ENCODE data around the gene ASIC2.

- no peak for TF ChIP-seq CTCF (conservative IDR thresholded peaks at IDR 0.05; ENCODE audit: low read depth, low read length)
- no peak for TF ChIP-seq EZH2 (IDR thresholded peaks at IDR 0.05; ENCODE audit: low read length, unreplicated experiment)
- no peak for TF ChIP-seq EZH2phosphoT487 (IDR thresholded peaks at IDR 0.05; ENCODE audit: borderline replicate concordance, low read length)
Measured at GRCh38 chr17:33052856-33053255, 240.2 kb downstream of the ASIC2 start.
